CD8-positive, alpha-beta memory T cell (primary cell): Measurements from ENCODE around the gene SBNO2. TPM values are rescaled to one million over a fixed set of nuclear protein-coding genes. Genes with fewer than 3 reads are reported as not detected.

Source experiments
- CTCF ChIA-PET: fragments of 350-600 bp; sonication (Branson Sonifier 250); formaldehyde crosslinking; loops from one replicate; lab custom pipeline; 2021; ENCODE audit warnings: antibody characterized with exemption; lab: Charles Lee
- POLR2A ChIA-PET: fragments of 350-600 bp; sonication (Branson Sonifier 250); formaldehyde crosslinking; loops from one replicate; lab custom pipeline; 2021; ENCODE audit warnings: antibody characterized with exemption; lab: Charles Lee
- DNase-seq, 5 donors: peaks; one replicate each; pipeline versions ENCODE4 v3.0.0 to v3.0.0-alpha.2; 2020 to 2022; ENCODE audit warnings: mixed read lengths in 1 of 5
- H3K27ac ChIP-seq: one replicate; pipeline ENCODE4 v1.7.0; 2013; ENCODE audit warnings: low read depth, mild to moderate bottlenecking, low read length, moderate library complexity
- H3K27me3 ChIP-seq: 2 replicates; pipeline ENCODE4 v1.7.0; 2013; ENCODE audit warnings: low read length, mild to moderate bottlenecking; ENCODE audit not compliant: insufficient read depth, poor library complexity, severe bottlenecking
- H3K36me3 ChIP-seq: 2 replicates; pipeline ENCODE4 v1.7.0; 2013; ENCODE audit warnings: mild to moderate bottlenecking, low read length, moderate library complexity; ENCODE audit not compliant: insufficient read depth
- H3K4me1 ChIP-seq: 2 replicates; pipeline ENCODE4 v1.7.0; 2013; ENCODE audit warnings: mild to moderate bottlenecking, low read length, moderate library complexity; ENCODE audit not compliant: insufficient read depth
- H3K4me3 ChIP-seq: 2 replicates; pipeline ENCODE4 v1.7.0; 2013; ENCODE audit warnings: mild to moderate bottlenecking, low read length
- H3K9me3 ChIP-seq: 2 replicates; pipeline ENCODE4 v1.7.0; 2013; ENCODE audit warnings: mild to moderate bottlenecking, low read length
- H3K27ac Mint-ChIP-seq, 8 donors: one replicate each; pipeline ENCODE4 v1.8.0; 2020 to 2021; ENCODE audit warnings: mixed read lengths in 8 of 8, mild to moderate bottlenecking in 6 of 8, inconsistent platforms in 3 of 8, moderate library complexity in 3 of 8
- H3K27me3 Mint-ChIP-seq, 2 donors: one replicate each; pipeline ENCODE4 v1.8.0; 2020 to 2021; ENCODE audit warnings: mixed read lengths in 2 of 2, mild to moderate bottlenecking in 1 of 2, moderate library complexity in 1 of 2
- H3K36me3 Mint-ChIP-seq, 3 donors: one replicate each; pipeline ENCODE4 v1.8.0; 2020 to 2021; ENCODE audit warnings: mixed read lengths in 3 of 3, inconsistent platforms in 1 of 3, mild to moderate bottlenecking in 1 of 3
- H3K4me1 Mint-ChIP-seq, 3 donors: one replicate each; pipeline ENCODE4 v1.8.0; 2020 to 2021; ENCODE audit warnings: mixed read lengths in 3 of 3, inconsistent platforms in 1 of 3, mild to moderate bottlenecking in 1 of 3
- H3K4me3 Mint-ChIP-seq, 7 donors: one replicate each; pipeline ENCODE4 v1.8.0; 2020 to 2021; ENCODE audit warnings: mixed read lengths in 7 of 7, mild to moderate bottlenecking in 6 of 7, moderate library complexity in 4 of 7, inconsistent platforms in 2 of 7
- H3K9me3 Mint-ChIP-seq, 5 donors: one replicate each; pipeline ENCODE4 v1.8.0; 2020 to 2022; ENCODE audit warnings: mixed read lengths in 5 of 5, mild to moderate bottlenecking in 3 of 5, moderate library complexity in 2 of 5, inconsistent platforms in 1 of 5
- polyA plus RNA-seq: library from polyadenylated mRNA; unstranded; fragments of 300-500 nt; fragmentation: Illumina TruSeq; gene quantifications from one replicate; pipeline ENCODE4 v1.2.3, GENCODE V29; 2021
- total RNA-seq, 2 experiments: library from RNA; stranded (reverse); gene quantifications; one replicate each; pipeline ENCODE4 v1.2.3, GENCODE V29; 2021

SBNO2 gene
- total and polyA plus RNA-seq, 3 experiments from 2014 or later, result 4.3 to 61.0 (median 59.0) TPM

GRCh38 chr19:1169921-1170885 is 3.9 kb downstream of the SBNO2 start:
- H3K27me3 ChIP-seq, result no peaks in the 10 kb centered on the region
- H3K36me3 Mint-ChIP-seq, result peaks cover 0 to 21% (median 0%) of the 10 kb centered on the region in 3 donors
- peak overlapping the region in 6 of 7 donors; percentile 34 to 92 (median 58) for H3K4me3 Mint-ChIP-seq
- peaks cover 27 to 42% (median 28%) of the 10 kb centered on the region in 3 donors for H3K4me1 Mint-ChIP-seq
- no peaks in the 10 kb centered on the region for H3K9me3 Mint-ChIP-seq
- ChIA-PET CTCF (no interaction called here), POLR2A (no interaction called here)
- no peaks in the 10 kb centered on the region for H3K9me3 ChIP-seq
- no peak overlapping the region for H3K27ac ChIP-seq
- peaks cover 4% of the 10 kb centered on the region for H3K4me1 ChIP-seq
- H3K27me3 Mint-ChIP-seq, result no peaks in the 10 kb centered on the region
- no peaks in the 10 kb centered on the region for H3K36me3 ChIP-seq
- H3K4me3 ChIP-seq, result no peak overlapping the region
- no peak for DNase-seq
- peak overlapping the region in 6 of 8 donors; percentile 8 to 76 (median 56) for H3K27ac Mint-ChIP-seq

GRCh38 chr19:1169411-1169791 is 4.7 kb downstream of the SBNO2 start:
- ChIA-PET POLR2A (no interaction called here), CTCF (no interaction called here)
- Histone ChIP-seq H3K27me3 (no peaks in the 10 kb centered on the region), H3K4me3 (no peak overlapping the region), H3K36me3 (no peaks in the 10 kb centered on the region), H3K27ac (no peak overlapping the region), H3K4me1 (peaks cover 3% of the 10 kb centered on the region), H3K9me3 (no peaks in the 10 kb centered on the region)
- Mint-ChIP-seq H3K9me3 (no peaks in the 10 kb centered on the region), H3K27ac (peak overlapping the region in 1 of 8 donors; percentile 64), H3K27me3 (no peaks in the 10 kb centered on the region), H3K36me3 (peaks cover 0 to 20% (median 0%) of the 10 kb centered on the region in 3 donors), H3K4me3 (peak overlapping the region in 1 of 7 donors; percentile 64), H3K4me1 (peaks cover 25 to 40% (median 27%) of the 10 kb centered on the region in 3 donors)
- no peak for DNase-seq

GRCh38 chr19:1168572-1169410 is 5.3 kb downstream of the SBNO2 start:
- H3K27me3 ChIP-seq, result no peaks in the 10 kb centered on the region
- no peak for DNase-seq
- Mint-ChIP-seq H3K9me3 (no peaks in the 10 kb centered on the region), H3K36me3 (peaks cover 0 to 19% (median 0%) of the 10 kb centered on the region in 3 donors), H3K27me3 (no peaks in the 10 kb centered on the region), H3K4me3 (no peak overlapping the region), H3K27ac (peak overlapping the region in 1 of 8 donors; percentile 11), H3K4me1 (peaks cover 22 to 37% (median 25%) of the 10 kb centered on the region in 3 donors)
- ChIA-PET POLR2A (no interaction called here), CTCF (no interaction called here)
- H3K27ac ChIP-seq, result no peak overlapping the region
- no peaks in the 10 kb centered on the region for H3K9me3 ChIP-seq
- H3K4me1 ChIP-seq, result no peaks in the 10 kb centered on the region
- no peaks in the 10 kb centered on the region for H3K36me3 ChIP-seq
- no peak overlapping the region for H3K4me3 ChIP-seq

- H3K9me3 ChIP-seq, result no peaks in the 10 kb centered on the region
- H3K4me1 Mint-ChIP-seq, result peaks cover 25 to 34% (median 26%) of the 10 kb centered on the region in 3 donors
- no peak overlapping the region for H3K4me3 Mint-ChIP-seq
- no peak overlapping the region for H3K27ac ChIP-seq
- no peak overlapping the region for H3K4me3 ChIP-seq
- H3K27me3 Mint-ChIP-seq, result no peaks in the 10 kb centered on the region
- POLR2A ChIA-PET, result interaction anchor here (0.5 kb wide), 1 partner anchor 18 kb away, joined by 5 read pairs; no protein-coding TSS in a partner anchor
- H3K36me3 ChIP-seq, result no peaks in the 10 kb centered on the region
- no peak overlapping the region for H3K27ac Mint-ChIP-seq
- no peak for DNase-seq
- H3K27me3 ChIP-seq, result no peaks in the 10 kb centered on the region
- CTCF ChIA-PET, result interaction anchor here (0.6 to 1.0 kb wide), 2 partner anchors 27 to 93 kb away, joined by 3 read pairs; no protein-coding TSS in a partner anchor
- no peaks in the 10 kb centered on the region for H3K9me3 Mint-ChIP-seq
- H3K36me3 Mint-ChIP-seq, result peaks cover 0 to 19% (median 0%) of the 10 kb centered on the region in 3 donors
- H3K4me1 ChIP-seq, result no peaks in the 10 kb centered on the region
These were observed 6.1 kb downstream of the SBNO2 start for GRCh38 chr19:1167687-1168571.

GRCh38 chr19:1166872-1167573 is 7.0 kb downstream of the SBNO2 start:
- Histone ChIP-seq H3K9me3 (no peaks in the 10 kb centered on the region), H3K4me1 (no peaks in the 10 kb centered on the region), H3K4me3 (no peak overlapping the region), H3K27ac (no peak overlapping the region), H3K27me3 (no peaks in the 10 kb centered on the region), H3K36me3 (no peaks in the 10 kb centered on the region)
- no peak overlapping the region for H3K4me3 Mint-ChIP-seq
- no peaks in the 10 kb centered on the region for H3K27me3 Mint-ChIP-seq
- peak overlapping the region in 1 of 8 donors; percentile 68 for H3K27ac Mint-ChIP-seq
- POLR2A ChIA-PET, result interaction anchor here (0.5 kb wide), 1 partner anchor 19 kb away, joined by 5 read pairs; no protein-coding TSS in a partner anchor
- CTCF ChIA-PET, result interaction anchor here (0.6 to 1.0 kb wide), 2 partner anchors 28 to 92 kb away, joined by 3 read pairs; no protein-coding TSS in a partner anchor
- H3K4me1 Mint-ChIP-seq, result peaks cover 23 to 32% (median 26%) of the 10 kb centered on the region in 3 donors
- peaks cover 0 to 21% (median 0%) of the 10 kb centered on the region in 3 donors for H3K36me3 Mint-ChIP-seq
- no peak for DNase-seq
- H3K9me3 Mint-ChIP-seq, result no peaks in the 10 kb centered on the region

GRCh38 chr19:1164684-1165531 is 9.2 kb downstream of the SBNO2 start:
- ChIA-PET POLR2A (no interaction called here), CTCF (interaction anchor here (1.6 kb wide), 1 partner anchor 51 kb away, joined by 4 read pairs; no protein-coding TSS in a partner anchor)
- no peak for DNase-seq
- Mint-ChIP-seq H3K36me3 (peaks cover 0 to 15% (median 0%) of the 10 kb centered on the region in 3 donors), H3K27me3 (no peaks in the 10 kb centered on the region), H3K4me3 (no peak overlapping the region), H3K4me1 (peaks cover 11 to 16% (median 12%) of the 10 kb centered on the region in 3 donors), H3K27ac (peak overlapping the region in 1 of 8 donors; percentile 55), H3K9me3 (no peaks in the 10 kb centered on the region)
- Histone ChIP-seq H3K4me3 (no peak overlapping the region), H3K36me3 (no peaks in the 10 kb centered on the region), H3K27me3 (no peaks in the 10 kb centered on the region), H3K27ac (no peak overlapping the region), H3K4me1 (no peaks in the 10 kb centered on the region), H3K9me3 (no peaks in the 10 kb centered on the region)
